Endodermal cell (in vitro differentiated cells): ENCODE measurements around the gene LTBP1. TPM values are rescaled to one million over a fixed set of nuclear protein-coding genes. Genes with fewer than 3 reads are reported as not detected.

Source experiments
- DNase-seq: peaks from one replicate; pipeline ENCODE4 v3.0.0-alpha.2; 2017
- H3K27ac ChIP-seq: 2 replicates; pipeline ENCODE4 v1.5.1; 2013; ENCODE audit warnings: mild to moderate bottlenecking, low read depth, low read length, moderate library complexity
- H3K27me3 ChIP-seq: 2 replicates; pipeline ENCODE4 v1.6.1; 2013; ENCODE audit warnings: mild to moderate bottlenecking, low read length, moderate library complexity; ENCODE audit not compliant: insufficient read depth, control insufficient read depth, poor library complexity, severe bottlenecking
- H3K36me3 ChIP-seq: 2 replicates; pipeline ENCODE4 v1.7.0; 2013; ENCODE audit warnings: mild to moderate bottlenecking, low read length, moderate library complexity; ENCODE audit not compliant: control insufficient read depth, insufficient read depth
- H3K4me1 ChIP-seq: one replicate; pipeline ENCODE4 v1.7.0; 2013; ENCODE audit warnings: low read length; ENCODE audit not compliant: control insufficient read depth, insufficient read depth
- H3K4me3 ChIP-seq: 2 replicates; pipeline ENCODE4 v1.5.1; 2013; ENCODE audit warnings: mild to moderate bottlenecking, low read length, moderate library complexity
- H3K9ac ChIP-seq: 2 replicates; pipeline ENCODE4 v1.6.1; 2013; ENCODE audit warnings: mild to moderate bottlenecking, low read length, moderate library complexity; ENCODE audit not compliant: poor library complexity, severe bottlenecking; ENCODE audit errors: extremely low read depth
- H3K9me3 ChIP-seq: 2 replicates; pipeline ENCODE4 v1.6.1; 2013; ENCODE audit warnings: mild to moderate bottlenecking, low read length, moderate library complexity; ENCODE audit not compliant: control insufficient read depth
- H3K27ac Mint-ChIP-seq: 2 replicates; pipeline ENCODE4 v1.8.0; 2020; ENCODE audit warnings: mixed read lengths
- H3K27me3 Mint-ChIP-seq: 2 replicates; pipeline ENCODE4 v1.8.0; 2021; ENCODE audit warnings: mild to moderate bottlenecking, mixed read lengths; ENCODE audit not compliant: insufficient read depth
- H3K36me3 Mint-ChIP-seq: 2 replicates; pipeline ENCODE4 v1.8.0; 2020; ENCODE audit warnings: low read depth, mixed read lengths
- H3K4me1 Mint-ChIP-seq: 2 replicates; pipeline ENCODE4 v1.8.0; 2020; ENCODE audit warnings: mixed read lengths
- H3K4me3 Mint-ChIP-seq: 2 replicates; pipeline ENCODE4 v1.8.0; 2020; ENCODE audit warnings: mild to moderate bottlenecking, moderate library complexity, mixed read lengths
- H3K9me3 Mint-ChIP-seq: 2 replicates; pipeline ENCODE4 v1.8.0; 2020; ENCODE audit warnings: mild to moderate bottlenecking, mixed read lengths
- CTCF ChIP-seq: fragments of 200-600 bp; sonication (generic); conservative IDR thresholded peaks from 2 replicates; pipeline ENCODE4 v1.5.0; 2021; ENCODE audit warnings: antibody characterized with exemption, mild to moderate bottlenecking
- WGBS, 2 experiments: methylation state at CpG; one replicate each; pipeline versions ENCODE4 v1.1.5 to v1.1.7; 2013; ENCODE audit warnings: missing lambda C conversion rate in 2 of 2, mixed read lengths in 1 of 2; ENCODE audit not compliant: insufficient coverage in 1 of 2, insufficient read length in 1 of 2; 5-methylcytosine and 5-hydroxymethylcytosine counted together
- total RNA-seq, 2 donors: library from RNA; stranded (reverse); fragmentation: NEBNext Ultra II Directional in 1 of 2; extraction: Animal tissue kit (Norgen Biotek cat#: 25700) in 1 of 2; gene quantifications; 2 replicates in 1 of 2; 3 replicates in 1 of 2; pipeline ENCODE4 v1.2.1, GENCODE V29; 2021

The LTBP1 gene
- total RNA-seq, 2 donors from 2014 or later, result 43.2 to 43.4 TPM

GRCh38 chr2:33019796-33020195 is 73.0 kb downstream of the LTBP1 start:
- H3K36me3 Mint-ChIP-seq, result peaks cover 8% of the 10 kb centered on the region
- Histone ChIP-seq H3K4me3 (no peak overlapping the region), H3K27ac (no peak overlapping the region), H3K36me3 (no peaks in the 10 kb centered on the region), H3K4me1 (peaks cover 3% of the 10 kb centered on the region), H3K9ac (no peak overlapping the region), H3K27me3 (no peaks in the 10 kb centered on the region), H3K9me3 (peaks cover 6% of the 10 kb centered on the region)
- no peak overlapping the region for H3K4me3 Mint-ChIP-seq
- no peaks in the 10 kb centered on the region for H3K27me3 Mint-ChIP-seq
- TF ChIP-seq CTCF, result no peak
- peaks cover 8% of the 10 kb centered on the region for H3K9me3 Mint-ChIP-seq
- H3K4me1 Mint-ChIP-seq, result peaks cover 16% of the 10 kb centered on the region
- WGBS, 2 experiments, result 94 to 97% methylated on average over 4 to 7 of the region's 7 CpGs
- no peak for DNase-seq
- H3K27ac Mint-ChIP-seq, result no peak overlapping the region

- H3K9ac ChIP-seq, result no peak overlapping the region
- no peak for DNase-seq
- Mint-ChIP-seq H3K9me3 (peaks cover 8% of the 10 kb centered on the region), H3K27me3 (no peaks in the 10 kb centered on the region), H3K27ac (no peak overlapping the region), H3K4me1 (peaks cover 7% of the 10 kb centered on the region), H3K4me3 (no peak overlapping the region), H3K36me3 (peaks cover 11% of the 10 kb centered on the region)
- no peaks in the 10 kb centered on the region for H3K27me3 ChIP-seq
- WGBS, 2 experiments, result 89 to 91% methylated on average over 4 to 6 of the region's 6 CpGs
- H3K9me3 ChIP-seq, result peaks cover 9% of the 10 kb centered on the region
- no peak overlapping the region for H3K27ac ChIP-seq
- H3K4me3 ChIP-seq, result no peak overlapping the region
- no peaks in the 10 kb centered on the region for H3K36me3 ChIP-seq
- peaks cover 3% of the 10 kb centered on the region for H3K4me1 ChIP-seq
- TF ChIP-seq CTCF, result no peak
These were observed 74.1 kb downstream of the LTBP1 start for GRCh38 chr2:33020883-33021282.

GRCh38 chr2:33021542-33022227 is 74.9 kb downstream of the LTBP1 start:
- TF ChIP-seq CTCF, result no peak
- peak overlapping the region; percentile 9 for H3K27ac Mint-ChIP-seq
- no peak overlapping the region for H3K27ac ChIP-seq
- H3K9ac ChIP-seq, result no peak overlapping the region
- no peak overlapping the region for H3K4me3 Mint-ChIP-seq
- peaks cover 9% of the 10 kb centered on the region for H3K9me3 ChIP-seq
- no peaks in the 10 kb centered on the region for H3K27me3 ChIP-seq
- H3K27me3 Mint-ChIP-seq, result no peaks in the 10 kb centered on the region
- DNase-seq, result no peak
- peaks cover 11% of the 10 kb centered on the region for H3K36me3 Mint-ChIP-seq
- H3K4me3 ChIP-seq, result no peak overlapping the region
- H3K4me1 Mint-ChIP-seq, result peaks cover 7% of the 10 kb centered on the region
- H3K9me3 Mint-ChIP-seq, result peaks cover 8% of the 10 kb centered on the region
- H3K36me3 ChIP-seq, result no peaks in the 10 kb centered on the region
- 89 to 93% methylated on average over 3 to 5 of the region's 5 CpGs for whole genome bisulfite sequencing, 2 experiments
- peaks cover 3% of the 10 kb centered on the region for H3K4me1 ChIP-seq
